ENCODE results near the gene KRT6A.
A peak's percentile ranks its signal among the peaks of the same experiment; 100 is the strongest.
"Not testable (repeated sequence)": the region's sequence is repeated elsewhere in the genome, so short reads cannot be mapped to it uniquely, and the experiment has no call there.

Gene KRT6A

DNA sequence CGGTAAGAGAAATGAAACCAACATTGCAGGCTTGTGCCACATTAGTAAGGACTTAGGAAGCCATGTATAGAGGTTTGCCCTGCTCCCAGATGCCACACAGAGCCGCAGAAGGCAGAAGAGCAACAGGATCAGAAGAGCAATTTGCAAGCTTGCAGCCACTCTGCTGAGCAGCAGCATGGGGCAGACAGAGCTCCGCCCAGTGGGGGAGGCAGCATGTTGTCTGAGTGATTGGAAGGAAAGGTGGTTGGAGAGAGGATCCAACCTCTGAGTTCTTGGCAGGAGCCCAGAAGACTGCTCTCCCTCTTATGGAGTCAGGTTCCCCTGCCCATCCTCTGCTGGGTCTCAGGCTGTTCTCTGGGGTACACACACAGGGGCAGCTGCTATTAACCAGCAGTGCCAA is 2.3 kb upstream of the KRT6A start:
- TF ChIP-seq, protein P1, sequence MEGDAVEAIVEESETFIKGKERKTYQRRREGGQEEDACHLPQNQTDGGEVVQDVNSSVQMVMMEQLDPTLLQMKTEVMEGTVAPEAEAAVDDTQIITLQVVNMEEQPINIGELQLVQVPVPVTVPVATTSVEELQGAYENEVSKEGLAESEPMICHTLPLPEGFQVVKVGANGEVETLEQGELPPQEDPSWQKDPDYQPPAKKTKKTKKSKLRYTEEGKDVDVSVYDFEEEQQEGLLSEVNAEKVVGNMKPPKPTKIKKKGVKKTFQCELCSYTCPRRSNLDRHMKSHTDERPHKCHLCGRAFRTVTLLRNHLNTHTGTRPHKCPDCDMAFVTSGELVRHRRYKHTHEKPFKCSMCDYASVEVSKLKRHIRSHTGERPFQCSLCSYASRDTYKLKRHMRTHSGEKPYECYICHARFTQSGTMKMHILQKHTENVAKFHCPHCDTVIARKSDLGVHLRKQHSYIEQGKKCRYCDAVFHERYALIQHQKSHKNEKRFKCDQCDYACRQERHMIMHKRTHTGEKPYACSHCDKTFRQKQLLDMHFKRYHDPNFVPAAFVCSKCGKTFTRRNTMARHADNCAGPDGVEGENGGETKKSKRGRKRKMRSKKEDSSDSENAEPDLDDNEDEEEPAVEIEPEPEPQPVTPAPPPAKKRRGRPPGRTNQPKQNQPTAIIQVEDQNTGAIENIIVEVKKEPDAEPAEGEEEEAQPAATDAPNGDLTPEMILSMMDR (conservative IDR thresholded peaks at IDR 0.05; ENCODE audit: low read length), result no peak
- DNase-seq (ENCODE audit: low read depth), result peak; percentile 13
- H3K4me3 ChIP-seq (ENCODE audit: low read length), result no peak overlapping the region

DNA sequence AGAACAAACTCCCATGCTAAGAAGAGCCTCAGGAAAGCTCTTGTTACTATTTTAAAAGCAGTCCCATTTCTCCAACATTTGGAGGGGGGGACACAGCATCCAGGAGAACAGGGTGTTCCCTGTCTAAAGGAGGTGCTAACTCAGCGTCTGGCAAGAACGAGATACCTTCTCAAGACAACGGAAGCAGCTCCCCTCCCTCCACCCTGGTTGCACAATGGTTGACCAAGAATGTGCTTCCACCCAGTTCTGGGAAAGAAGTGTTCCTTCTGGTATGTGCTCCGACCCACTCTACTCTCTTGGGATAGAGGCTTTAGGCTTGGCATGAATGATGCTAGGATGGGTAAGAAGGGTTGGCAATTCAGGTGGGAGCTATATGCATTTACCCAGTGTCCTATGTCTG is 1.5 kb upstream of the KRT6A start:
- TF ChIP-seq, protein P1 (conservative IDR thresholded peaks at IDR 0.05; ENCODE audit: low read length), result no peak
- H3K4me3 ChIP-seq (ENCODE audit: low read length), result no peak overlapping the region
- peak; percentile 87 for DNase-seq (ENCODE audit: low read depth)

DNA sequence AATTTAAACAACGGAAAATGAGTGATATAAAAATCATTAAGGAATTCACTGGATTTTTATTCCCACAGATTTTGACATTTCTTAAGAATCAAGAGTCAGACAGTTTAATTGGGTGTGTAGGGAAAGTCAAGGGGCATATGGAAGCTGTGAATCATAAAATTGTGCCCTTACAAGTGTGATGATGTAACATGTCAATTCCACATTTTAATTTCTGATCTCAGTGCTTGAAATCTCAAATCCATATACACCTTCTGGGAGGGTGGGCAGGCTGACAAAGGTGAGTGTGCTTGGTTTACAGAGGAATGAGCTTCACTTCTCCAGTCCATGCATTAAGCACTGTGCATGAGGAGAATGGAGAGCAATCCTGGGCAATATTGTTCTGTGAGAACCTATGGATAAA is 1.0 kb upstream of the KRT6A start:
- no peak overlapping the region for H3K4me3 ChIP-seq (ENCODE audit: low read length)
- TF ChIP-seq, protein P1 (conservative IDR thresholded peaks at IDR 0.05; ENCODE audit: low read length), result no peak
- DNase-seq (ENCODE audit: low read depth), result peak; percentile 16

DNA sequence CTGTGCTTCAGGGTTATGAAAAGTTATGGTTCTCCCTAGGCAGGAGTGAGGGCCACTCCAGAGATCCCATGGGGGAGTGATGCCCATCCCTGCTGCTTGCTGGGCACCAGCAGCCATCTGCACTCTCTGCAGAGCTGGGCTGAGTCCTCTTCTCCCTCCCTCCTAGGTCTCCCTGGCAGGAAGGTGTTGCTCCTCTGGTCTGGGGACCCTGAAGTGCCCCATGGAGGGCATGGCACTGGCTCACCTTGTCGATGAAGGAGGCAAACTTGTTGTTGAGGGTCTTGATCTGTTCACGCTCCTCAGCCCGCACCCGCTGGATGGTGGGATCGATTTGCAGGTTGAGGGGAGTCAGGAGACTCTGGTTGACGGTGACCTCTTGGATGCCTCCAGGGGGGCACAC is 652 bp downstream of the KRT6A start:
- DNase-seq (ENCODE audit: low read depth); H3K4me3 ChIP-seq (ENCODE audit: low read length): not testable (repeated sequence)

DNA sequence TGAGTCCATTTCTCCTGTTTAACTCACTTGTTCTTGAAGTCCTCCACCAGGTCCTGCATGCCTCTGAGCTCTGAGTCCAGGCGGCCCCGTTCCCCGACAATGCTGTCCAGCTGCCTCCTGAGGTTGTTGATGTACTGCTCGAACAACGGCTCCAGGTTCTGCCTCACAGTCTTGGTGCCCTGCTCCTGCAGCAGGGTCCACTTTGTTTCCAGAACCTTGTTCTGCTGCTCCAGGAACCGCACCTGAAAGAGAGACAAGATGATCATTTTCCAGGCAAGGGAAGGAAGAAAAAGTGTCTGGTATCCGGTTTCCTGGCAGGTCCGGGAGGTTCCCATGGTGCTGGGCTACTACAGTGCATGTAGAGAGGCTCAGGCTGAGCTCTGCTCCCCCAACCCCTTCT is 1.6 kb downstream of the KRT6A start:
- H3K4me3 ChIP-seq (ENCODE audit: low read length); DNase-seq (ENCODE audit: low read depth): not testable (repeated sequence)

DNA sequence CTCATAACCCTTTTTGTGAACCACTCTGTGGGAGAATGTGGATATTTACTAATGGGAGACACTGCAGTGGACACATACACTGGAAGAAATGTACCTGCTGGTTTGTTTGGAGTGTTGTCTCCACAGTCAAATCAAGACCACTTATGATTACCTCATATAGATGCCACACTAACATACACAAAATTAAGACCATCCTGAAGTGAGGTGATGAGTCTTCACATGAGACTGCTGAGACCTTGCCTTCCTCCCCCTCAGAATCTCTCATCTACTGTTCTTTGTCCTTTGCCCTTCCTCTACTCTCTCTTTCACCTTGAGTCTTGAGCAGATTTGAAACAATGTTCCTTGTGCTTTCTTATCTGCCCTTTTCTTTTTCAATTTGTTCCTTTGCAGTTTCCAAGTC is 4.3 kb downstream of the KRT6A start:
- TF ChIP-seq, protein P1 (conservative IDR thresholded peaks at IDR 0.05; ENCODE audit: low read length), result no peak
- no peak for DNase-seq (ENCODE audit: low read depth)
- no peak overlapping the region for H3K4me3 ChIP-seq (ENCODE audit: low read length)

DNA sequence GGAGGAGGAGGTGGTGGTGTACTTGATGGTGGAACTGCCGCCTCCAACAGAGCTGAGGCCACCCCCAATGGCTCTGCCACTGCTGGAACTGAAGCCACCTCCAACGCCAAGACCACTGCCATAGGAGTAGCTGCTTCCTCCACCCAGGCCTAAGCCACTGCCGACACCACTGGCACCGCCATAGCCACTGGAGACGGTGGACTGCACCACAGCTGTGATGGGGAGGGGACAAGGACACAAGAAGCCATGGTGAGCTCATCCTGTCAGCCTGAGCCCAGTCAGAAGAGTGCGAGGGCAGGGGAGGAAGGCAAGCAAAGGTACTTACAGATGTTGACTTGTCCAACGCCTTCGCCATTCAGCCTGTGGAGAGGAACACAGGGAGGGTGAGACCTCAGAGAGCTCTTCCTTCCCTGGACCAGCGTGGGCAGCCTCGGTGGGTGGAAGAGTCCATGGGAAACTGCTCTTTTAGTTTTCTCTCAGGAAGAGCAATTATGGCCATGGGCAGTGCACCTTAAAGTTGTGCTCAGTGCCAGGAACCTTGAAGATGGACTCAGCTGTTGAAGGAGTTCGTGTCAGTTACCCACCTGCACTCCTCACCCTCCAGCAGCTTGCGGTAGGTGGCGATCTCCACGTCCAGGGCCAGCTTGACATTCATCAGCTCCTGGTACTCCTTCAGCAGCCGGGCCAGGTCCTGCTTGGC is 5.2 kb downstream of the KRT6A start:
- DNase-seq (ENCODE audit: low read depth); H3K4me3 ChIP-seq (ENCODE audit: low read length): not testable (repeated sequence)

DNA sequence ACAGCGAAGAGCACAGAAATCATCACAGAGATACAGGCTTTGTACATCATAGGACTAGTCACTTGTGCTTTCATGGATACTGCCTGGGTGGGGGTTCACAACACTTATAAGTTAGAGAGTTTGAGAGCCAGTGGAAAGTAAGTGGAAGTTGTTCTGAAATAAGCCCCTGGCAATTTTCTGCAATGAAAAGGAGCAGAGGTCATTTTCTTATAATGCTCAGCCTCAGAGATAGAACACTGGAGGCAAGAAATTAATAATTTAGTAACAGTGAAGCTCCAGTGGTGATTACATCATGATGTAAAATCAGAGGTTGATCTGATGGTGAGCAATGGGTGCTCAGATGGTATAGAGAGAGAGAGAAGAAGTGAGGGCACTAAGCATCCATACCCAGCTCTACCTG is 5.8 kb downstream of the KRT6A start:
- TF ChIP-seq, protein P1 (conservative IDR thresholded peaks at IDR 0.05; ENCODE audit: low read length), result no peak
- DNase-seq (ENCODE audit: low read depth), result no peak
- H3K4me3 ChIP-seq (ENCODE audit: low read length), result no peak overlapping the region

All from AG10803 (cell line).